Hematopoietic multipotent progenitor cell (in vitro differentiated cells): ENCODE data around the gene STK32C. TPM values are rescaled to one million over a fixed set of nuclear protein-coding genes. Genes with fewer than 3 reads are reported as not detected.
A peak's percentile ranks its signal among the peaks of the same experiment; 100 is the strongest.

Experiments used
- DNase-seq, 3 donors: peaks; one replicate each; pipeline ENCODE4 v3.0.0-alpha.2; 2011 to 2015; ENCODE audit warnings: low read depth in 2 of 3, low spot score in 2 of 3
- total RNA-seq: library from RNA; depleted of rRNA; stranded (reverse); fragments of >200 nt; gene quantifications from one replicate; pipeline ENCODE4 v1.2.3, GENCODE V29; 2012

STK32C gene
- total RNA-seq, 1 donor, result 25.0 TPM

DNA sequence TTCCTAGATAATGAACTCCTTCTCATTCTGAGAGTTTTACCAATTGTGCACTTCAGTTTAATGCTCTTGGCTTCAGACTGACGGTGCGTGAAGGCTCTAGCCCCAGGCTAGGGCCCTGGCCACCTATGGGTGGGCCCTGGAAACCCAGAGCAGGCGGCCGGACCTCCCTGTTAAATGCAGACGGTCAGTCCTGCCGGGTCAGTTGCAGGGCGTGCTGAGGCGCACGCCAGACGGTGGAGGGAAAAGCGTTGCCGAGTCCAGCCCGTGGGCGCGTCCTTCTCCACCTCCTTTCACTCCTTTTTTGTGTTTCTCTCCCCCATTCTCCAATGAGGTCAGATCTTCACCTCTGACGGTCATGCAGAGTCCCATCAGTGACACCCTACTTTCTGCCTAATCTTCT, 118.7 kb downstream of the STK32C start:
- DNase-seq, result no peak

- DNase-seq, result no peak
Measured at GRCh38 chr10:132188331-132188730, 119.4 kb downstream of the STK32C start.

- DNase-seq, result no peak
Measured at GRCh38 chr10:132187430-132188138, 120.2 kb downstream of the STK32C start.

- no peak for DNase-seq
Measured at GRCh38 chr10:132186488-132187429, 121.0 kb downstream of the STK32C start, which contains the start of gene DPYSL4. Gene DPYSL4, plus strand, starts transcription at chr10:132186948. Its CDS starts 116 bp downstream, at chr10:132187064.

DNA sequence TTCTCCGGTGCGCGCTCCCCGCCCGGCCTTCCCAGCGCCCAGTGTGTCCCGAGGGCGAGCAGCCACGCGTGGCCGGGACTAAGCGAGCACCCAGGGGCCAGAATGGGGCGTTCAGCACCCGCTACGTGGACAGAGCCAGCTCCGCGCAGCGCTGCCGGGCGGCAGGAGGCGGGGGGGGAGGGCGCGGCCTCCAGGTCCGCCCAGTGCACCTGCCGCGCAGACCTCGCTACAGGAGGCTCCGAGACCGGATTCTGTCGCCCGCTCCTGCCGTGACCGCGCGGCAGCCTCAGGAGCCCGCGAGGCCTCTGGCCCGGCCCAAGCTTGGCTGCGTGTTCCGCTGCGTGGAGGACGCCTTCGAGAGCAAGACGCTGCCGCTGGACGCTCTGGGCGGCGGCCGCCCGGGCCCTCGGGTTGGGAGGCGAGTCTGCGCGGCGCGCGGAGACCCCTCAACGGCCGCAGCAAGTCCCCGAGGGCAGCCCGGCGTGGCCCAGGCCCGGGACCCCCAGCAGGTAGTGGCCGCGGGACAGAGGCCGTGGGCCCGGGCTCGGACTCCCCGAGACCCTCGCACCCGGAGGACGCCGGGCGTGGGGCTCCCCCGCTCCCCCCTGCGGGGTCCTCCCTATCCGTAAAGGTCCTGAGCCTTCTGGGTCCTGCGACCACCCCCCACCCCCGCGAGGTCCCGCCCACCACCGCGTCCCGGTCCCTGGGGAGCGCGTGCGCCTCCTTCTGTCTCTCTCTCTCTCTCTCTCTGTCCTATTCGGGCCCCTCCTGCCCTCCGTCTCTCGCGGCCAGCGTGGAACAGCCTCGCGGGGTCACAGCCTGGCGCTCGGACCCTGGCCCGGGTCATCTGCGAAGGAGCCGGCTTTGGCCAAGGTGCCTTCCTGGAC, 121.9 kb downstream of the STK32C start:
- peak; percentile 26 to 62 (median 61) for DNase-seq

- DNase-seq, result no peak
Measured at GRCh38 chr10:132184816-132185593, 122.7 kb downstream of the STK32C start.

GRCh38 chr10:132183046-132183445, 124.7 kb downstream of the STK32C start:
- no peak for DNase-seq

- no peak for DNase-seq
Measured at GRCh38 chr10:132182591-132182990, 125.2 kb downstream of the STK32C start.

- DNase-seq, result no peak
Measured at GRCh38 chr10:132181691-132182425, 125.9 kb downstream of the STK32C start.

- DNase-seq, result no peak
Measured at GRCh38 chr10:132180736-132181135, 127.0 kb downstream of the STK32C start.

DNA sequence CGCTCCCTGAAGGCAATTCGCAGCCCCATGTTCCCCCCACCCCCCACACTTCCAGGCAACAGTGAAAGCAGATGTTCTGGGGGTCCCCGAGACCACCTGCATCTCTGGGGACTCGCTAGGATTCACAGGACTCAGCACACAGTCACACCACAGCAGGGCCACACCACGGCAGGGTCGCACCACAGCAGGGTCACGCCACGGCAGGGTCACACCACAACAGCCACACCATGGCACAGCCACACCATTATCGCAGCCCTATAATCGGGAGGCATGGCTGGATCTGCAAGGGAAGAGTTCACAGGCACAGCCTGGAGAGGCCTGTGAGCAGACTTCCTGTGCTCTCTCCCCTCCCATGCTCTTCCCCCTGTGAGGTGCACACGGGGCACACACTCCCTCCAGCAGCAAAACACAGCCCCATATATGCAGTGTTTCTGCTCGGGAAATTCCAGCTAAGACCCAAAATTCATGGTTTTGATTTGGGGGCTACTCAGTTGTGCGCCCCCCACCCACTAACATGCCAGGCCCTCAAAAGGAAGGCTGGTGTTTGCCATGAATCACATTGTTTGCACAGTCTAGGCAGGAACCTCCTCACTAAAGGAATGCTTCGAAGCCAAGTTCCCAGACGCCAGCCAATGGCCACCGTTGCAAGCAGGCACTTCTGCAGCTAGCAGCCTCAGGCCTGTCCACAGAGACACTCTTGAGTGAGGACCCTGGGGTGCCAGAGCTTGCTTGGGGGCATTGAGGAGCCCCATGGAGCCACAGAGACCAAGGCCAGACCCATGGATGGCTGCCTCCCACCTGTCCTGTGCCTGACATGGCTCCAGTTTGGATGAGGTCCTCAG, 128.0 kb downstream of the STK32C start:
- DNase-seq, result no peak

- no peak for DNase-seq
Measured at GRCh38 chr10:132178672-132179545, 128.8 kb downstream of the STK32C start.

DNA sequence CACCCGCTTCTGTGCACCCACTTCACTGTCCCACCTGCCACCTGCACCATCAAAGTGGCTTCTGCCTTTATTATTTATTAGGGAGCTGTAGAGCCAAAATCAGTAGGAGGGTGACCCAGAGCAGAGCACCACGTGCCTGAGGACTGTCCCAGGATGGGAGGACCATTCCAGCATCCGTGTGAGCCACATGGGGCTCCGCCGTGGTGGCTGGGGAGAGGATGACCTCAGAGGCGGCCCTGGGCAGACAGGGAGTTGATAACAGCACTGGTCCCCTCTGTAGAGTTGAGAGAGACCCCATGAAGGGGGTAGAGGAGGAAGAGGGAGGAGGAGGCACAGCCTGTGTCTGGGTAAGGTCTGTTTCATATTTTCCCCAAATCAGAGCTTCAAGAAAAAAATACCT, 129.7 kb downstream of the STK32C start:
- no peak for DNase-seq

DNA sequence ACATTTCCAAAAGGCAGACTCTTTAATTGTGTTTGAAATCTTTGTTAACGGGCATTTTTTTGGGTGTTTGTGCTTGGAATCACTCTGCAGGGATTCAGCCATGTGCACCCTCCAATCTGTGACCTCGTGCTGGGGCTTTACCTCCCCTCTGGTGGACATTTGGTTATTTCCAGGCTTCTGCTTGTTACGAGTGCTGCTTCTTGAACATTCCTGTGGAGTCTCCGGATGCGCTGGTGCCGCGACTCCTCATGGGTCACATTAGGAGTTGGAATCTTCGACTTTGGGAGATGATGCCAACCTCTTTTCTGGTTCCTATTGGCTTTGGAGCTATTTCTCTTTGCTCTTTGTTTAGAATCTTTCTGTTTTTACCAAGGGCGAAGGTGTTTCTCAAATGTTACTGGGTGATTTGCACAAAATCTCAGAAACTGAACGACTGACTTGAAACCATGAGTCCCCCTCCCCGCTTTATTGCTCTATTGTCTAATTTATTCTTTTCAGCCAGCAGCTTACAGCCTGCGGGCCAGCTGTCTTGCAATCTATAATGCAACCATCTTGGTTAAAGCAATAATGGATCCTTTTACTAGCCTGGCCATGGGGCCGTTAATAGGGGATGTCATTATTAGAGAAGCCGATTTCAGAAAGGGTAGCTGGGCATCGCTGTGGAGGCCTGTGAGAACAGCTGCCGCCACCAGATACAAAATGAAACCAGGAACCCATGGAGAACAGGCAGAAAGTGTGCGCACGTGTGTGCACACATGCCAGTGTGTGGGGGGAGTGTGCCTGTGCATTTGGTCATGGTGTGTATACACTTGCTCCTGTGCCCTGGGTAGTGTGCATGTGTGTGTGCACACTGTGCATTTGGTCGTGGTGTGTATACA, 130.9 kb downstream of the STK32C start:
- DNase-seq, result no peak

- no peak for DNase-seq
Measured at GRCh38 chr10:132175907-132176581, 131.7 kb downstream of the STK32C start.

DNA sequence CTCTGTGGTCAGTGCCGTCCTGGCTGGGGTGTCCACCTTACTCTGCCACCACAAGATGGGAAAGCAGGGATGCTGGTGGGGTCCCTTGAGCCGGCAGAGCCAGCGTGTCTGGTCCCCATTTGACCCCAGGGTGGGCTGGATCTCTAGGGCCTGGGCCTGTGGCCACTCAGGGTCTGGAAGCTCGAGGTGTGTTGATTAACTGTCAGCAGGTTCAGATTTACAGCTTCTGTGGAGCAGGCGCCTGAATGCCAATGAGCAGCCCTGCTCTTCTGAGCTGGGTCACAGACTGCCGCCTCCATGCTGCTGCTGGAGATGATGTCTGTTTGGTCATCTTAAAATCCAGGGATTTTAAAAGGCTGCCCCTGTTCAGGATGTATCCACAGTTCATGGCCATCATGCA, 132.3 kb downstream of the STK32C start:
- DNase-seq, result no peak
